HG03097 (cell line): ENCODE results near the gene SLC23A3.

Experiments used
- ATAC-seq: cut with Tn5 transposase; IDR thresholded peaks from one replicate; pipeline ENCODE4 v1.9.1; 2021; ENCODE audit not compliant: unreplicated experiment, low FRiP score

SLC23A3 gene

GRCh38 chr2:219176818-219177551, 7.2 kb upstream of the SLC23A3 start, which contains the start of gene CNPPD1:
Gene CNPPD1 (minus strand): TSS chr2:219176925. CDS start chr2:219176828, 97 bp downstream.
- peak; percentile 64 for ATAC-seq

- ATAC-seq: no peak
Observed at GRCh38 chr2:219175928-219176817, 6.3 kb upstream of the SLC23A3 start.

DNA sequence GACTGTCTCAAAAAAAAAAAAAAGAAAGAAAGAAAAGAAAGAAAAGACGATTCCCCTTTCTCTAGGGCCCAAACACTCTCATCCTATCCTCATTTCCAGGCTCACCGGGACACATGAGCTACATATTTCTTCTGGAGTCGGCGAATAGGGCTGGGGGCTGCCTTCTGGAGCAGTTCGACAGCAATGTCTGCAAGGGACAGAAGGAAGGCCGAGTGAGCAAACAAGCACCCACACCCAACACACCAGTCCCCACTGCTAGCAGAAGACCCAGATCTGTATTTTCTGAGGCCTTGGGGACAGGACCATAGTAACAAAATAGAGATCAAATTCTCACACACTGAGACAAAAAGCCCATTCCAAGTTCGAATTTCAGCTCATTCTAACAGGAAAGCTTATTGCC, 5.7 kb upstream of the SLC23A3 start:
- ATAC-seq: no peak

DNA sequence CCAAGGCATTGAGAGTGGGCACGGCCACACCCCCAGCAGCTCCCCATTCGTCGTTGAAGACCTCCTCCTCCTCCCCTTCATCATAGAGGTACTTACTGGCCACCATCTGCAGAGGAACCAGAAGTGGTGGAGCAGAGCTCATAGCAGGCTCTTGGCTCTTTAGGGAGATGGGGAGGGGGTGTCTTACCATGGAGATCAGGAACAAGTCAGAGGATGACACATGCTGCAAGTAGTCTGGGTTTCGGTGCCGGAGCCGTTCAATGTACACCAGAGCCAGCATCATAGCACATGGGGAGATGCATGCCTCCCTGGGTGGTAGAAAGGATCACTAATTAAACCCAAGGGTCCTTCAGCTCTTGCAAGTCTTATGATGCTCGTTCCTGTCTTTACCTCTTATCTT, 5.0 kb upstream of the SLC23A3 start:
- ATAC-seq: no peak

GRCh38 chr2:219174146-219174545, 4.3 kb upstream of the SLC23A3 start:
- no peak for ATAC-seq

DNA sequence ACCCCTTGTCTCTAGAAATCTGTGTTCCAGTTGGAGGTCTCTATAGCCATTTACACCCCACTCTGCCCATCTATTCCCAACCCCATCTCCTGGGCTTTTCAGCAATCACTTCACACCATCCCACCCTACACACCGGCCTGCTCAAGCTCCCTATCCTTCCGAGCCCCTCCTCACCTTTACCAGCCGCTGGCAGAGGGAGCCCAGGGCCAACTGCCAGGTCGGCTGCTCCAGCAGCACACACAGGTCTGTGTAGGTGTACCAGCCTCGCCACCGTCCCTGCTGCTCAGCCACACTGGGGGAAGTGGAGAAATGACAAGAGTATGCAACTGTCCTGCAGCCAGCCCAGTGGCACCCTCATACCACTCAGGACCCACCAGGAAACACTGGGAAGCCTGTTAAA, 3.3 kb upstream of the SLC23A3 start:
- no peak for ATAC-seq

- ATAC-seq: no peak
Observed at GRCh38 chr2:219172231-219173154, 2.7 kb upstream of the SLC23A3 start.

GRCh38 chr2:219171231-219171651, 1.4 kb upstream of the SLC23A3 start:
- ATAC-seq: no peak

DNA sequence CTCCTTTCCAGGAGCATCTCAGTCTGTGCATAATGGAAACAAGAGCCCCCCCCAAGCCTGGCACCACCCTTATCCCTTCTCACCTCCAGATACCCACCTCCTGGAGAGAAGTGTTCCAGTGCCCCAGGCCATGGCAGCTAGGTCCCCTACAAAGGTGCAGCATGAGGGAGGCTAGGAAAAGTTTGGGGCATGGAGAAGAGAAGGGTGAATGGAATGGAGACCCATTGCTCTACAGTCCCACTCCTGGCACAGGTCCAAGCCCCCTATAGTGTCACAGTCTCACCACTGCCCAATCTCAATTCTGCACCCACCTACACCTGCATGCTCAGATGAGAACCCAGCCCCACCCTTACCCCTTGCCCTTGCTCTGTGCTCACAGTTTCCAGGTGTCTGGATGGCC, 897 bp downstream of the SLC23A3 start:
- ATAC-seq: no peak

GRCh38 chr2:219168526-219168925, 1.3 kb downstream of the SLC23A3 start:
- no peak for ATAC-seq

- ATAC-seq: no peak
Observed at GRCh38 chr2:219167997-219168396, 1.8 kb downstream of the SLC23A3 start.

DNA sequence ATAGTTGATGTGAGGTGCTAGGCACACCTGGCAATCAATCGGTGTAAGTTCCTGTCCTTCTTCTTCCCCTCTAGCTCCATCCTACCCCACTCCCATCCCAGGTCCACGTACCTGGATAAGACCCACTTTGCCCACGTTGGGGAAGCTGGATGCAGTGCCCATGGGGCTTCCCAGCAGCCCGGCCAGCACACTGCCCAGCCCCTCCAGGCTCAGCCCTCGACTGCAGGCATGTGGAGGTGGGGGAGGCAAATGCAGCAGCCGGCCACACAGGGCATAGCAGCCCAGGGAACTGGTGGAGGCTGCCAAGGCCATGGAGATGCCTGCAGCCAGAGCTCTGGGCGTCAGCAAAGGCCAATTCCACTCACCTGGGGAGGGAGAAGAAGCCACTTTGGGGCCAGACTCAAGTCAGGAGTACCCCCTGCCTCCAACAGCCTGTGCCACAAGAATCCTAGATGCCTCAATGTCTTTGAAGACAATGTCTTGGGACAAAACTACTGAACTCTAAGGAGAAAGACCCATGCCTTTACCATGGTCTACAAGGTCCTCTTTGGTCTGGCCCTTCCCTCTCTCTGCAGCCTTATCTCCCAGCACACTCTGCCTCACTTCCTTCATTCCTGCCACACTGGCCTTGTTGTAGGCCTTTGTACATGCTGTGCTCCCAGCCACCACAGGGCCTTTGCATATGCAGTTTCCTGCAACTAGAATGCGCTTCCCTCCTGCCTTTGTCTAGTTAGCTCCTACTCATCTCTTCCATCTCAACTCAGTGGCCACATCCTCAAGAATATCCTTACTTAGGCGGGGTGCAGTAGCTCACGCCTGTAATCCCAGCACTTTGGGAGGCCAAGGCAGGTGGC, 4.5 kb downstream of the SLC23A3 start:
- ATAC-seq: no peak

GRCh38 chr2:219163156-219163555, 6.7 kb downstream of the SLC23A3 start:
- no peak for ATAC-seq

DNA sequence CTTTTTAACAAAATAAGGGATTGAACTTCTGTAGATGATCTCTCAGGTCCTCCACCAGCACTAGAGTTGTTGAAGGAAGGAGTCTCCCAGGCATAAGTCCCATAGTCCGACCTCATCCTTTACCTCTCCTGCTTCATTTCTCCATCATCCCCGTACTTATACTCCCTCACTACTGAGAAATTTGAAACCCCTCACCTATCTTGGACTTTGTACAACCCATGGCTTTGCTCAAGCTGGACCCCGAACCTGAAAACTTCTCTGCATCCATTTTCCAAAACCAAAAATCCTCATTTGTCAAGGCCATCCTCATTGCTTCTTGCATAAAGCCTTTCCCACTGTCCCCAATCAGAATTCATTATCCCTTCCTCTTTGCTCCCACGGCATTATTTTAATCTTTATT, 8.7 kb downstream of the SLC23A3 start:
- ATAC-seq: no peak

GRCh38 chr2:219160186-219161017, 9.4 kb downstream of the SLC23A3 start, which contains the start of gene NHEJ1:
Gene NHEJ1 (minus strand): TSS chr2:219160815. CDS start chr2:219158362, 2,453 bp downstream.
- peak; percentile 88 for ATAC-seq

GRCh38 chr2:219159771-219160185, 10.1 kb downstream of the SLC23A3 start:
- ATAC-seq: no peak

DNA sequence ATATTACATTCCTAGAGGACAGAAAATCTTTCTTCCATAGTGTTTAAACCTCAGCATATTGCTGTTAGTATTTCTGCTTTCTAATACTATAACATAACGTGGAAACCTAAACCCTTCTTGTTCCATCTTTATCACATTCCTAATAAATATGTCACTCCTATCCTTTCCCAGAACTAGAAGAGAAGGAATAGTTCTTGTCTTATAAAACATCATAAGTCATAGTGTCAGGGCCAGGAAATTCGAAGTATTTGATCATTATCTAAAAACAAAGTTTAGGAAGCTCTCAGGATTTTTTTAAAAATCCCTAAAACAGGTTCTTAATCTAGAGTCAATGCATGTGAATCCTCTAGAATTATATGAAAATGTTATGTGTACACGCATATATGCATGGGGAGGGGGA, 11.2 kb downstream of the SLC23A3 start:
- no peak for ATAC-seq

DNA sequence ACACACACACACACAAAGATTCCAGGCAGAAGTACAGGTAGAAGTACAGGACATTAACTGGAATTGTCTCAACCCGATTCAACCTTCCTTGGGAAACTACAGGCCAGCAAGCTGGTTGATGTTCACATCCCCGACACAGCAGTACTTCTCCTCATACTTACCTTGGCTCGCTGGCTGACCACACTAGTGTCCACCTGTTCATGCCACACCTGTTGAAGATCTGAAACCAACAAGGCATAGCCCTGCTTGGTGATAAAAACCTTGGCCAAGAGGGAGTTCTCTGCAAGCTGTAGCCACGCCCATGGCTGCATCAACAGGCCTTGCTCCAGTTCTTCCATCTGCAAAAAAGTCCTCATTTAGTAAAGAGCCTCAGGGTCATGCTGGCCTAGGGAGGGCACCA, 11.8 kb downstream of the SLC23A3 start:
- ATAC-seq: no peak

DNA sequence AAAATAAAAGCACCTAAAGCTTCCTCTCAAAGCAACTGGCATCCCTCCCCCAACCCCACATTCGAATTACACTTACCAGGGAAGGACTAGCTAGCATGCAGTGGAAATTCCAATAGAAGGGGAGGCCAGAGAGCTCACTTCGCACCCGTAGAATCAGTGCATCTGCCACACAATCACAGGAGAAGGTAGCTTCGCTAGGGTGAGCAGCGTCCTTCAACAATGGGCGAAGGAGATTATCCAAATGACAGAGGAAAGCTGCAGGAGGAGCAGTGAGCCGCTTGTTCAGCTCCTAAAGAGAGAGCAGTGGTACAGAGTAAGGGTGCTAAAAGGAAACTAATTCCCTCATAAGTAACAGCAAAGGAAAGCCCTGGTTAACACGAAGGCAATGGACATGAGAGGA, 12.4 kb downstream of the SLC23A3 start:
- ATAC-seq: no peak
